Natural killer cell (primary cell): ENCODE data around the gene GJD2. TPM values are rescaled to one million over a fixed set of nuclear protein-coding genes. Genes with fewer than 3 reads are reported as not detected.

Experiments
- ATAC-seq, 3 donors: fragments of 150-1000 bp in 2 of 3; fragments of 200-7000 bp in 1 of 3; cut with Tn5 transposase; 1 replicate in 1 of 3; 2 replicates in 2 of 3; pipeline ENCODE4 v1.10.0; 2021; ENCODE audit warnings: mild to moderate bottlenecking in 2 of 3, moderate library complexity in 2 of 3
- DNase-seq, 2 donors: peaks; one replicate each; pipeline versions ENCODE4 v3.0.0 to v3.0.0-alpha.2; 2013 to 2021; ENCODE audit warnings: mixed read lengths in 1 of 2
- H3K27ac ChIP-seq: one replicate; pipeline ENCODE4 v1.5.1; 2013; ENCODE audit warnings: mild to moderate bottlenecking, low read length
- H3K27me3 ChIP-seq: one replicate; pipeline ENCODE4 v1.6.1; 2013; ENCODE audit warnings: low read length; ENCODE audit not compliant: control insufficient read depth, insufficient read depth
- H3K36me3 ChIP-seq: one replicate; pipeline ENCODE4 v1.6.1; 2013; ENCODE audit warnings: low read length; ENCODE audit not compliant: control insufficient read depth, insufficient read depth
- H3K4me1 ChIP-seq: one replicate; pipeline ENCODE4 v1.6.1; 2013; ENCODE audit warnings: low read length; ENCODE audit not compliant: control insufficient read depth, insufficient read depth
- H3K4me3 ChIP-seq: one replicate; pipeline ENCODE4 v1.5.1; 2013; ENCODE audit warnings: low read length
- H3K9me3 ChIP-seq: one replicate; pipeline ENCODE4 v1.6.1; 2013; ENCODE audit warnings: low read length; ENCODE audit not compliant: control insufficient read depth, insufficient read depth
- H3K27ac Mint-ChIP-seq, 2 donors: one replicate each; pipeline ENCODE4 v1.8.0; 2022; ENCODE audit warnings: mild to moderate bottlenecking in 2 of 2, mixed read lengths in 2 of 2, moderate library complexity in 1 of 2
- H3K27me3 Mint-ChIP-seq, 2 donors: one replicate each; pipeline ENCODE4 v1.8.0; 2022; ENCODE audit warnings: low read depth in 2 of 2, mixed read lengths in 2 of 2
- H3K36me3 Mint-ChIP-seq: one replicate; pipeline ENCODE4 v1.8.0; 2022; ENCODE audit warnings: mixed read lengths
- H3K4me1 Mint-ChIP-seq, 2 donors: one replicate each; pipeline ENCODE4 v1.8.0; 2022; ENCODE audit warnings: mixed read lengths in 2 of 2
- H3K4me3 Mint-ChIP-seq: one replicate; pipeline ENCODE4 v1.8.0; 2022; ENCODE audit warnings: mild to moderate bottlenecking, moderate library complexity, mixed read lengths
- H3K9me3 Mint-ChIP-seq, 2 donors: one replicate each; pipeline ENCODE4 v1.8.0; 2022; ENCODE audit warnings: mixed read lengths in 2 of 2
- CTCF ChIP-seq: fragments of 200-600 bp; IDR thresholded peaks from one replicate; pipeline ENCODE4 v1.8.0; 2022; ENCODE audit warnings: antibody characterized with exemption
- WGBS: methylation state at CpG from one replicate; pipeline ENCODE4 v1.1.7; 2013; ENCODE audit warnings: missing lambda C conversion rate; ENCODE audit not compliant: insufficient coverage; 5-methylcytosine and 5-hydroxymethylcytosine counted together
- intact Hi-C: fragments of 100-400 bp; cut with micrococcal nuclease; formaldehyde crosslinking; loops from one replicate; pipeline ENCODE4 v1.14.2; 2022
- total RNA-seq, 4 donors: library from RNA; stranded (reverse); fragments of 120-200 nt in 1 of 4; gene quantifications; one replicate each; pipeline versions ENCODE4 v1.2.3 to v1.2.4, GENCODE V29; 2013 to 2022

GJD2 gene
- total RNA-seq, 3 donors from 2014 or later (not counting 1 experiment from before 2014, with no cell fraction given), result not detected

GRCh38 chr15:34760909-34761308 is 6.1 kb upstream of the GJD2 start:
- H3K4me1 ChIP-seq, result no peaks in the 10 kb centered on the region
- H3K9me3 ChIP-seq, result no peaks in the 10 kb centered on the region
- no peaks in the 10 kb centered on the region for H3K4me1 Mint-ChIP-seq
- no peak overlapping the region for H3K4me3 Mint-ChIP-seq
- WGBS, result no CpG with 5 or more reads among the region's 3 CpGs
- no peak overlapping the region for H3K27ac ChIP-seq
- H3K27me3 Mint-ChIP-seq, result peaks cover 29 to 68% of the 10 kb centered on the region in 2 donors
- DNase-seq (no peak), ATAC-seq (no peak)
- no peaks in the 10 kb centered on the region for H3K9me3 Mint-ChIP-seq
- no peak overlapping the region for H3K27ac Mint-ChIP-seq
- H3K36me3 Mint-ChIP-seq, result peaks cover 8% of the 10 kb centered on the region
- no peak for TF ChIP-seq CTCF
- intact Hi-C loops, result no loop called here
- no peaks in the 10 kb centered on the region for H3K36me3 ChIP-seq
- H3K27me3 ChIP-seq, result peaks cover 10% of the 10 kb centered on the region
- H3K4me3 ChIP-seq, result no peak overlapping the region

- intact Hi-C loops, result no loop called here
- H3K36me3 Mint-ChIP-seq, result peaks cover 8% of the 10 kb centered on the region
- H3K27ac ChIP-seq, result no peak overlapping the region
- no peak for TF ChIP-seq CTCF
- no peak overlapping the region for H3K4me3 ChIP-seq
- peaks cover 35 to 76% of the 10 kb centered on the region in 2 donors for H3K27me3 Mint-ChIP-seq
- 65% methylated on average over 2 of the region's 2 CpGs for WGBS
- no peaks in the 10 kb centered on the region for H3K4me1 ChIP-seq
- no peaks in the 10 kb centered on the region for H3K36me3 ChIP-seq
- H3K27me3 ChIP-seq, result peaks cover 10% of the 10 kb centered on the region
- no peaks in the 10 kb centered on the region for H3K9me3 Mint-ChIP-seq
- H3K4me3 Mint-ChIP-seq, result no peak overlapping the region
- H3K4me1 Mint-ChIP-seq, result no peaks in the 10 kb centered on the region
- ATAC-seq (no peak), DNase-seq (no peak)
- no peaks in the 10 kb centered on the region for H3K9me3 ChIP-seq
- no peak overlapping the region for H3K27ac Mint-ChIP-seq
These were observed 5.2 kb upstream of the GJD2 start for GRCh38 chr15:34759992-34760391.

GRCh38 chr15:34759347-34759746 is 4.5 kb upstream of the GJD2 start:
- Histone ChIP-seq H3K4me1 (no peaks in the 10 kb centered on the region), H3K9me3 (no peaks in the 10 kb centered on the region), H3K4me3 (no peak overlapping the region), H3K36me3 (no peaks in the 10 kb centered on the region), H3K27me3 (peaks cover 10% of the 10 kb centered on the region), H3K27ac (no peak overlapping the region)
- WGBS, result 69% methylated on average over 2 of the region's 3 CpGs
- no peak overlapping the region for H3K4me3 Mint-ChIP-seq
- no peak for TF ChIP-seq CTCF
- H3K9me3 Mint-ChIP-seq, result no peaks in the 10 kb centered on the region
- ATAC-seq (no peak), DNase-seq (no peak)
- peaks cover 35 to 76% of the 10 kb centered on the region in 2 donors for H3K27me3 Mint-ChIP-seq
- H3K27ac Mint-ChIP-seq, result no peak overlapping the region
- H3K4me1 Mint-ChIP-seq, result no peaks in the 10 kb centered on the region
- peaks cover 8% of the 10 kb centered on the region for H3K36me3 Mint-ChIP-seq
- intact Hi-C loops, result no loop called here

GRCh38 chr15:34757262-34757661 is 2.5 kb upstream of the GJD2 start:
- 85% methylated on average over 2 of the region's 3 CpGs for WGBS
- ATAC-seq, result no peak
- TF ChIP-seq CTCF, result no peak
- Histone ChIP-seq H3K4me3 (no peak overlapping the region), H3K9me3 (no peaks in the 10 kb centered on the region), H3K27me3 (peaks cover 18% of the 10 kb centered on the region), H3K36me3 (no peaks in the 10 kb centered on the region), H3K27ac (no peak overlapping the region), H3K4me1 (no peaks in the 10 kb centered on the region)
- Mint-ChIP-seq H3K27me3 (peaks cover 48 to 84% of the 10 kb centered on the region in 2 donors), H3K4me3 (no peak overlapping the region), H3K36me3 (peaks cover 8% of the 10 kb centered on the region), H3K9me3 (no peaks in the 10 kb centered on the region), H3K4me1 (peaks cover 0 to 4% of the 10 kb centered on the region in 2 donors), H3K27ac (no peak overlapping the region)
- intact Hi-C loops, result no loop called here
- DNase-seq, result no peak
